Measurements from ENCODE around the gene PARP16.
"Not testable (repeated sequence)": the region's sequence is repeated elsewhere in the genome, so short reads cannot be mapped to it uniquely, and the experiment has no call there.

Gene PARP16

GRCh38 chr15:65233696-65234095, 53.0 kb downstream of the PARP16 start:
- DNase-seq (ENCODE audit: low read depth, low spot score) = no peak

DNA sequence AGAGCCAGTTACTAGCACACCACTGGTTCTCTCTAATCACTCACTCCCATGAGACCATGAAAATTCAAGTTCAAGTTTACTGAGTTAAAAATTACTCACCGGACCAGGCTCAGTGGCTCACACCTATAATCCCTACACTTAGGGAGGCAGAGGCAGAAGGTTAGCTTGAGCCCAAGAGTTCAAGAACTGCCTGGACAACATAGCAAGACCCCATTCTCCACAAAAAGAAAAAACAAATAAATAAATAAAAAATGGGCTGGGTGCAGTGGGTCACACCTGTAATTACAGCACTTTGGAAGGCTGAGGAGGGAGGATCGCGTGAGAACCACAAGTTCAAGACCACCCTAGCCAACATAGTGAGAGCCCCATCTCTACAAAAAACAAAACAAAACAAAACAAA, 54.2 kb downstream of the PARP16 start:
- DNase-seq (ENCODE audit: low read depth, low spot score) = no peak

DNA sequence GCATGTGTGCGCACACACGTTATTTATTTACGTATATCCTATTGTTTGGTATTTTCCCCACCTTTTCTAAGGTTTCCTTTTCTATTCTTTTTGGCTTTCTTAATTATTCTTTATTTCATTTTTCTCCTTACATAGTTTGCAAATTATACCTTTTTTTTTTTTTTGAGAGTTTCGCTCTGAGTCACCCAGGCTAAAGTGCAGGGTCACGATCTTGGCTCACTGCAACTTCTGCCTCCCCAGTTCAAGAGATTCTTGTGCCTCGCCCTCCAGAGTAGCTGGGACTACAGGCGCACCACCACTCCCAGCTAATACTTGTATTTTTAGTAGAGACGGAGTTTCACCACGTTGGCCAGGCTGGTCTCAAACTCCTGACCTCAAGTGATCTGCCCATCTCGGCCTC, 55.4 kb downstream of the PARP16 start:
- DNase-seq (ENCODE audit: low read depth, low spot score) = no peak

GRCh38 chr15:65226901-65227300, 59.8 kb downstream of the PARP16 start:
- not testable (repeated sequence) for DNase-seq (ENCODE audit: low read depth, low spot score)

DNA sequence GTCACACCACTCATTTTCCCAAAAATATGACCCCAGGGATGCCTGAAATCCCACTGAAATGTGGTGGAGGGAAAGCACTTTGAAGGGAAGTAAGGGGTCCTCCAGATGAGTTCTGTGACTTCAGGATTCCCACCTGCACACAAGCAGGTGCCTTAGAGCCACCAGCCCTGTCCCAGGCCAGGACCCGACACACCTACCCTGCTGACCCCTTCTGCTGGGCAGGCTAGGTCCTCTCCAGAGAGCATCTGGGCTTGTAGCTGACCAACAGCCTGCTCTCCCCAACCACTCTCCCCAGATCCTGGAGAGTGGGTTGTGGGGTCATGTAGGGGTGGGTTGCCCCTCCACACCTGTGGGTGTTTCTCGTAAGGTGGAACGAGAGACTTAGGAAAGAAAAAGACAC, 60.5 kb downstream of the PARP16 start:
- DNase-seq (ENCODE audit: low read depth, low spot score) = no peak

DNA sequence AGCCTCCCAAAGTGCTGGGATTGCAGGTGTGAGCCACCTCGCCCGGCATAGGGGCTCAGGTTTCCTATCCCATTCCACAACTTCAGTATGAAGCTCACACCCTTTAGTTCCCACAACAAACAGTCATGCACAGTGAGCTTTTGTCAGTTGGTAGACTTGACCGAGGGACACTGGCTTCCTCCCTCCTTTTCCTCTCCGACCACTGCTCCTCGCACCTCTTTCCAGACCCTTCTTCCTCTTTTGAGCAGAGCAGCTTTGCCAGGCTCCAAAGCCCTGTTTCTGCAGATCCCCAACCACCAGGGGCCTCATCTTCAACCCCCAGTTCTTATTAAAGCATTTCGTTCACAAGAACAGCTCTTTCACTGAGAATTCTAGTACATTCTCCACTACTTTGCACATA, 62.7 kb downstream of the PARP16 start:
- DNase-seq (ENCODE audit: low read depth, low spot score) = no peak

DNA sequence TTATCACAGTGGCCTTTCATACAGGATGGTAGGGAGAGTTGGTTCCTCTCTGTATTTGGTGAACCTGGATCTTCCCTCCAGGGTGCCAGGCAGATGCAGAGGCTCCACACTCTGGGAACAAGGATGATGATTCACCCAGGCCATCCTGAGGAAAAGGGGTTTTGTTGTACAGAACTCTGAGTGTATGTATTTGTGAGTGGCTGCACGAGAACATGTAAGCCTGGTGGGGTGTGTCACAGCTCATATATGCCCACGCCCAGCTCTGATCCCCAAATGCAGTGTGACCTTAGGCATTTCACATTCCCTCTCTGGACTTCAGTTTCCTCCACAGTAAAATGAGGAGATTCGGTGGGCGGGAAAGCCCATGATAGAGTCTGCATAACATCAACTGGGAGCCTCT, 63.8 kb downstream of the PARP16 start:
- DNase-seq (ENCODE audit: low read depth, low spot score) = no peak

DNA sequence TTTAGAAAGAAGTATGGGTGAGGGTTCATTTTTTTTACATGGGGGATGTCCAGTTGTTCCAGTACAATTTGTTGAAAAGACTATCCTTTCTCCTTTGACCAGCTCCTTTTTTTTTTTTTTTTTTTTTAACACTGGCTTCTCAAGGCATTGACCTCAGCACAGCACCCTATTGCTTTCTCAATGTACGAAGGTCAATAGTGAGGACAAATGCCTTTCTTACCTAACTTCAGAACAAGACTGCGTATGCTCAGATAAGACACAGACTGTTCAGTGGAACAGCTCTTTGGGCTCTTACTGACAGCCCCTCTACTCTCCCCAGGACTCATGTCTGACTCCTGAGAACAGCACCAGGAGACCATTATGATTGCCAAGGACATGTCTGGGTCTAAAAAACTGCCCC, 65.0 kb downstream of the PARP16 start:
- DNase-seq (ENCODE audit: low read depth, low spot score) = no peak

- DNase-seq (ENCODE audit: low read depth, low spot score) = no peak
Observed at GRCh38 chr15:65219137-65219536, 67.5 kb downstream of the PARP16 start.

DNA sequence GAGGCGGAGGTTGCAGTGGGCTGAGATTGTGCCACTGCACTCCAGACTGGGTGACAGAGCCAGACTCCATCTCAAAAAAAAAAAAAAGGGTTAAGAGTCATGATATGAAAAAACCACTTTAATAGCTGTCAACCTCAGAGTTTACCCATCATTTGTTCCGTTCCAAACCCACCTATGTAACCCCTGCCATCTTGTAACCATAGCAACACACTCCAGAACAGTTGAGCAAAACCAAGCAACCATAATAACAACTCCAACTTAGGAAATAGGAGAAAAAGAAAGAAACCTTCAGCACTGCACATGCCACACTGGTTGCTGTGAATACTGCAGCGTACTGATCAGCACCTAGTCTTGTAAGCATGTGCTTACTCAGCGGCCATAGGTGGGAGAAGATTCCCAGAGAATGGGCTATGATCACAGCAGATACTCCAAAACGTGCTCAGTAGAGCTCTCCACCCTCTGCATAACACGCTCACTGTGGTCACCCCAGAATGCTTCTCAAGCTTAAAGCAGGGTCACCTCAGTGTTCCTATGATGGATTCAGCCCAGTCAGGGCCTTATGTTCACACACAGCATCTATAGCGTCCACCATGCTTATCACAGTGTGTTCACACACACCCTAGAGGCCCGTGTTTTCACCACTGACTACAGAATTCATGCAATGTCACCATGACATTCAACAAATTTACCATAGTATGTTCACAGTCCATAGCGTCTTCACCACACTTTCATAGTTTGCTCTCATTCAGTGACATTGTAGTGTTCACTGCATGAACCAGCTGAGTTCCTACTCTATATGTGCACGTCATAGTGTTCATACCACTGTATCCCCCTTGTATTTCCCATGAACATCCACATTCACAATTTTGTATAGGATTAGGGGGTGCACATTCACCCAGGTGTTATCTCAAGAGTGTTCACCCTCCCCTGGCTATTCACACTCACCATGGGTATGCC, 68.9 kb downstream of the PARP16 start:
- no peak for DNase-seq (ENCODE audit: low read depth, low spot score)

- DNase-seq (ENCODE audit: low read depth, low spot score) = no peak
Observed at GRCh38 chr15:65215496-65215895, 71.2 kb downstream of the PARP16 start.

- DNase-seq (ENCODE audit: low read depth, low spot score) = no peak
Observed at GRCh38 chr15:65214010-65214409, 72.7 kb downstream of the PARP16 start.

- no peak for DNase-seq (ENCODE audit: low read depth, low spot score)
Observed at GRCh38 chr15:65213241-65213640, 73.4 kb downstream of the PARP16 start.

DNA sequence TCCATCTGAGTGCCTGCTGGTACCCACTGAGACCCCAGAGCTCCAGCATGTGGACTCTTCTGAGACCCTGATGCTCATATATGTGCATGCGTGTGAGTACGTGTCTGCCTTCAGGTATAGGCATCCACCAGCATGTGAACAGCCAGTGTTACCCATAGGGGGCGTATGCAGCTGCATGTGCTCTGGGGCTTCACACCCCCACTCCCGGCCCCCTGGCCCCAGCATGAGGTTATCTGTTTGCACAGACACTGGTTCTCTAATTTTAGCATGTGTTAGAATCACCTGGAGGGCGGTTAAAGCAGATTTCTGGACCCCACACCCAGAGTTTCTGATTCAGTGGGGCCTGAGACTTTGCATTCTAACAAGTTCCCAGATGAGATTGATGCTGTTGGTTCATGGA, 74.6 kb downstream of the PARP16 start:
- DNase-seq (ENCODE audit: low read depth, low spot score) = no peak

GRCh38 chr15:65211482-65211982, 75.2 kb downstream of the PARP16 start:
- DNase-seq (ENCODE audit: low read depth, low spot score) = peak; percentile 67

DNA sequence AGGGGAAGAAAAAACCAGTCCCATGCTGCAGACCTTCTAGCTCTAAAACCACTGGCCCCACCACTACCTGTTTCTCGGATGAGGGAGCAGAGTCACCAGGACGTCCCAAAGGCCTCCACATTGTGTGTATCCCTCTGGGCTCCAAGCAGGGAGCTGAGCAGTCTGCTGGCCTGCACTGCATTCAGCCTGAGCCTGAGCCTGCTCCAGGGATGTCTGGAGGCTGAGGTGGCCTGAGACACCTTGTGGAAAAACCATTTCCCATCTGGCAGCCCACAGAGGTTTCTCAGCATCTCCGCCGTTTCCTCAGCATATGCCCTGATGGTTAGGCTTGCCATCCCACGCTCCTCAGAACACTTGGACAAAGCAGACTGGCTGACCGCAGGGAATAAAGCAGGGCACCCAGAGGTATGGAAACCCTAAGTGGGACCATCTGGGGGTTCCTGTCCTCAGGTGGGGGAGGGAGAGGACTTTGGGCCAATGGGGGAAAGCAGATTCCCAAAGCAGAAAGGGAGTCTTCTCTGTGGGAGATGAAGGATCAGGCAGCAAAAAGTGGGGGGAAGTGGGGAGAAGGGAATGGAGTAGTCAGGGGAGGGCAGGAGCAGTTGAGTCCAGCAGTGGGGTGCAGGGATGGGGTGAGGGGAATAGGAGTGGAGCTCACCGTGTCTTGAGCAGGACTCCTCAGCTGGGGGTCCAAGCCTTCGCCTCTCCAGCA, 75.8 kb downstream of the PARP16 start, which contains the start of gene CILP:
Gene CILP, minus strand, starts transcription at position 704 of the 712 bp plus-strand sequence. CDS start 1,718 bp downstream, outside the sequence.
- DNase-seq (ENCODE audit: low read depth, low spot score) = no peak

DNA sequence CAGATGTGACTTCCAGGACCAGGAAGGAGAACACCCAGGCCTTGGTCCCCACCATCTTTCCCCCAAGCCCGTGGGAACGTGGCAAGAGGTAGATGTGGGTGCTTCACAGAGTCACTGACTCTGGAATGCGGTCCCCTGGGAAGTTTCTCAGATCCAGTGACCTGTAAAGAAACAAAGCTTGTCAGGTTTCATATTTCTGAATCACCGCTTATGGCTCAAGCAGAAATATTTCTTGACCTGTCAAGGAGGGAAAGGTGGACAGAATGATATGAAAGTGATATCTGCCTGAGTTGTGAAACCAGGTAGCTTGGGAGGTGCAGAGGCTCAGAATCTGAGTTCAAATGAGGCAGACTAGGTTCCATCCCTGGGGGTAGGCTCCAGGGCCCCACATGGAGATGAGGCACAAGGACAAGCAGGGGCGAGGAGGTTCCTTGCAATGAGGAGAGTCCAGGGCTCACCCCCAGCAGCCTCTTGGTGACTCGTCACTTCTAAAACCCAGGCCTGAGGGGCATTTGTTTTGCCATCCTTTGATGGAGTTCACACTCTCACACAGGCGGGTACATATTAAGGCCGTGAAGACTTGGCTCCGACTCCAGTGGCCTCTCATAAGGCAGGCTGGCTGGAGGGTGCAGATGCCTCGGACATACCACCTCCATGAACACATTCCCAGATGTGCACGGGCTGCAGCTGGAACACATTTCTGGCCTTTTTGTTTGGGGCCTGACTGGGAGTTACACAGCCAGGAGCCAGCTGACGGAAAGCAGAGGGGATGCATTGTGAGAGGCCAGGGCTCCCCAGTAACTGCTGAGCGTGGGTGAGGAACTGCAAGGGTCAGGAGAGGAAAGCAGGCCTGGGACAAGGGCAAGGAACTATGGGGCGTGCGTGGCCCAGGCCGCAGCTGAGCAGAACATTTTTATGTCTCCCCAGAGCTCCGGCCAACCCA, 76.7 kb downstream of the PARP16 start:
- DNase-seq (ENCODE audit: low read depth, low spot score) = no peak

- no peak for DNase-seq (ENCODE audit: low read depth, low spot score)
Observed at GRCh38 chr15:65208647-65209046, 78.0 kb downstream of the PARP16 start.
